Osteocyte (in vitro differentiated cells): ENCODE data around the gene HOXA2. TPM values are rescaled to one million over a fixed set of nuclear protein-coding genes. Genes with fewer than 3 reads are reported as not detected.

Source experiments
- DNase-seq: peaks from one replicate; pipeline ENCODE4 v3.0.0; 2021; ENCODE audit warnings: mixed read lengths; ENCODE audit not compliant: unreplicated experiment; ENCODE audit errors: extremely low spot score
- H3K27ac Mint-ChIP-seq: one replicate; pipeline ENCODE4 v1.8.0; 2021; ENCODE audit warnings: mild to moderate bottlenecking, mixed read lengths; ENCODE audit not compliant: unreplicated experiment
- H3K27me3 Mint-ChIP-seq: one replicate; pipeline ENCODE4 v1.8.0; 2021; ENCODE audit warnings: mixed read lengths; ENCODE audit not compliant: unreplicated experiment
- H3K36me3 Mint-ChIP-seq: one replicate; pipeline ENCODE4 v1.8.0; 2021; ENCODE audit warnings: mixed read lengths; ENCODE audit not compliant: unreplicated experiment
- H3K4me1 Mint-ChIP-seq: one replicate; pipeline ENCODE4 v1.8.0; 2021; ENCODE audit warnings: mixed read lengths; ENCODE audit not compliant: unreplicated experiment
- H3K4me3 Mint-ChIP-seq: one replicate; pipeline ENCODE4 v1.8.0; 2021; ENCODE audit warnings: mild to moderate bottlenecking, moderate library complexity, mixed read lengths; ENCODE audit not compliant: unreplicated experiment
- H3K9me3 Mint-ChIP-seq: one replicate; pipeline ENCODE4 v1.8.0; 2021; ENCODE audit warnings: mixed read lengths; ENCODE audit not compliant: unreplicated experiment
- total RNA-seq: library from RNA; stranded (reverse); gene quantifications from 2 replicates; pipeline ENCODE4 v1.2.1, GENCODE V29; 2021
- TF ChIP-seq, protein P1 (sequence below): fragments of 200-600 bp; sonication (generic); IDR thresholded peaks from 2 replicates; pipeline ENCODE4 v1.5.0; 2021; ENCODE audit warnings: antibody characterized with exemption, mild to moderate bottlenecking, moderate library complexity

Gene HOXA2
- total RNA-seq, 1 donor from 2014 or later = not detected

DNA sequence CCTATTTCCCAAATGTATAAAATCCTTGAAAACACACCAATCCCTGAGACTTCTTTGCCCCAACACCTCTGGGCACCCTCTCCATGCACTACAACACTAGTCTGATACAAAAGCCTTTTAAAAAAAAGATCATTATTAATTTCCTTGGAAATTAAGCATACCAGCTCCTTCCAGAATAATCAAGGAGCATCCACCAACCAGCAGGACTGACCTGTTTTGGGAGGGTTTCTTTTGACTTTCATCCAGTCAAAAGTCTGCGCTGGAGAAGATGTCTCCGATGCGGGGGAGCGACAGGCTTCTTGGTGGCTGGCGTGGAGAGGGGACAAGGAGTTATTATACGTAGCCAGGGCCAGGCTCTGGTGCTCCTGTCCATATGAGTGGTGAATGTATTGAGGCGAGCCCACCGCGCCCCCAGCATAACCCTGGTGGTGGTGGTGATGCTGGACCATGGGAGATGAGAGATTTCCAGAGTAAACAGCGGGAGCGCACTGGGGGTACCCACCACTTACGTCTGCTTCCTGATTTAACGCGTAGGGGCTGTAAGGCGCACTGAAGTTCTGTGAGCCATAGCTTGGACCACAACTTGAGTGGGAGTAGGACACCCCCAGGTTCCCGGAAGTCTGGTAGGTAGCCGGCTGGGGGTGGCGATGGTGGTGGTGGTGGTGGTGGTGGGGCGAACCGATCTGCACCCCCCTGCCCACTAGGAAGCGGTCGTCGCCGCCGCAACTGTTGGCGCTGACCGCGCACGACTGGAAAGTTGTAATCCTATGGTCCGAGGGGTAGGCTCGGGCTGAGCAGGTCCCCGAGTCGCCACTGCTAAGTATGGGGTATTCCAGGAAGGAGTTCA, 7.2 kb downstream of the HOXA2 start:
- peak overlapping the region; percentile 72 for H3K4me3 Mint-ChIP-seq
- no peaks in the 10 kb centered on the region for H3K36me3 Mint-ChIP-seq
- peaks cover 95% of the 10 kb centered on the region for H3K27me3 Mint-ChIP-seq
- no peaks in the 10 kb centered on the region for H3K9me3 Mint-ChIP-seq
- peaks cover 11% of the 10 kb centered on the region for H3K4me1 Mint-ChIP-seq
- H3K27ac Mint-ChIP-seq = no peak overlapping the region
- DNase-seq = no peak
- TF ChIP-seq, protein P1, sequence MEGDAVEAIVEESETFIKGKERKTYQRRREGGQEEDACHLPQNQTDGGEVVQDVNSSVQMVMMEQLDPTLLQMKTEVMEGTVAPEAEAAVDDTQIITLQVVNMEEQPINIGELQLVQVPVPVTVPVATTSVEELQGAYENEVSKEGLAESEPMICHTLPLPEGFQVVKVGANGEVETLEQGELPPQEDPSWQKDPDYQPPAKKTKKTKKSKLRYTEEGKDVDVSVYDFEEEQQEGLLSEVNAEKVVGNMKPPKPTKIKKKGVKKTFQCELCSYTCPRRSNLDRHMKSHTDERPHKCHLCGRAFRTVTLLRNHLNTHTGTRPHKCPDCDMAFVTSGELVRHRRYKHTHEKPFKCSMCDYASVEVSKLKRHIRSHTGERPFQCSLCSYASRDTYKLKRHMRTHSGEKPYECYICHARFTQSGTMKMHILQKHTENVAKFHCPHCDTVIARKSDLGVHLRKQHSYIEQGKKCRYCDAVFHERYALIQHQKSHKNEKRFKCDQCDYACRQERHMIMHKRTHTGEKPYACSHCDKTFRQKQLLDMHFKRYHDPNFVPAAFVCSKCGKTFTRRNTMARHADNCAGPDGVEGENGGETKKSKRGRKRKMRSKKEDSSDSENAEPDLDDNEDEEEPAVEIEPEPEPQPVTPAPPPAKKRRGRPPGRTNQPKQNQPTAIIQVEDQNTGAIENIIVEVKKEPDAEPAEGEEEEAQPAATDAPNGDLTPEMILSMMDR = no peak

- H3K27me3 Mint-ChIP-seq = peaks cover 95% of the 10 kb centered on the region
Observed at GRCh38 chr7:27094304-27095049, 8.0 kb downstream of the HOXA2 start.

GRCh38 chr7:27093184-27093895, 9.1 kb downstream of the HOXA2 start:
- Mint-ChIP-seq H3K27ac (no peak overlapping the region), H3K4me3 (no peak overlapping the region), H3K27me3 (peaks cover 89% of the 10 kb centered on the region), H3K4me1 (peaks cover 10% of the 10 kb centered on the region), H3K9me3 (no peaks in the 10 kb centered on the region), H3K36me3 (no peaks in the 10 kb centered on the region)
- TF ChIP-seq, protein P1 = no peak
- no peak for DNase-seq

More at GRCh38 chr7:27094304-27095049, 8.0 kb downstream of the HOXA2 start:
- Mint-ChIP-seq H3K36me3 (no peaks in the 10 kb centered on the region), H3K4me1 (peaks cover 11% of the 10 kb centered on the region), H3K9me3 (no peaks in the 10 kb centered on the region), H3K27ac (no peak overlapping the region), H3K4me3 (no peak overlapping the region)
- TF ChIP-seq, protein P1 = no peak
- DNase-seq = no peak

DNA sequence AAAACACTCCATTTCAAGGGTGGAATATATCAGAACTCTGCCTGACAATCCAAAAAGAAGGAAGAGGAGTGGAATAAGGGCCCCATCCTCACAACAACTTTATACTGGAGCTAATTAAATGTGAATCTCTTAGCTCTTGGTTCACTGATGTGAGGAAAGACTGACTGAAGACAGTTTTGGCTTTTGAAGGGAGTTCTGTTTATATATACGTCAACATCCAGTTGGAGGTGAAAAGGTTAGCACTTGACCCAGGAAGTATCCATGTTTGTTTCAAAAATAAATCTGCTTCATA, 9.7 kb downstream of the HOXA2 start:
- no peaks in the 10 kb centered on the region for H3K9me3 Mint-ChIP-seq
- DNase-seq = no peak
- no peak overlapping the region for H3K27ac Mint-ChIP-seq
- H3K4me3 Mint-ChIP-seq = no peak overlapping the region
- H3K27me3 Mint-ChIP-seq = peaks cover 83% of the 10 kb centered on the region
- no peaks in the 10 kb centered on the region for H3K36me3 Mint-ChIP-seq
- peaks cover 10% of the 10 kb centered on the region for H3K4me1 Mint-ChIP-seq
- TF ChIP-seq, protein P1 = no peak
